Measurements from ENCODE around the gene NUSAP1. TPM values are rescaled to one million over a fixed set of nuclear protein-coding genes. Genes with fewer than 3 reads are reported as not detected.

Gene NUSAP1
- total RNA-seq, 1 experiment from 2014 or later, result 115 TPM

- no peak for DNase-seq
- Histone ChIP-seq H3K4me3 (ENCODE audit: low read length) (no peak overlapping the region), H3K36me3 (ENCODE audit: insufficient read depth, low read length) (peaks cover 38% of the 10 kb centered on the region), H3K27ac (ENCODE audit: low read length) (no peak overlapping the region), H3K9me3 (ENCODE audit: low read length) (no peaks in the 10 kb centered on the region), H3K27me3 (ENCODE audit: low read length) (no peaks in the 10 kb centered on the region), H3K9ac (ENCODE audit: low read length) (no peak overlapping the region), H3K79me2 (ENCODE audit: low read length) (peaks cover 86% of the 10 kb centered on the region), H3K9me2 (replicated peaks; ENCODE audit: insufficient read depth, low read length) (no peaks in the 10 kb centered on the region), H3K4me1 (ENCODE audit: low read length) (peaks cover 12% of the 10 kb centered on the region), H4K20me1 (ENCODE audit: insufficient read depth, low read depth, low read length) (no peaks in the 10 kb centered on the region; the same call in 1 of the 2 replicates), H3K4me2 (ENCODE audit: low read depth, low read length, poor library complexity, severe bottlenecking) (no peak overlapping the region), H2AFZ (ENCODE audit: low read length) (no peak overlapping the region)
These were observed 4.4 kb downstream of the NUSAP1 start for GRCh38 chr15:41337047-41337446.

GRCh38 chr15:41337631-41338522, 5.2 kb downstream of the NUSAP1 start:
- no peak overlapping the region for H3K9ac ChIP-seq (ENCODE audit: low read length)
- DNase-seq, result no peak
- no peak overlapping the region for H2AFZ ChIP-seq (ENCODE audit: low read length)
- no peaks in the 10 kb centered on the region for H3K9me2 ChIP-seq (replicated peaks; ENCODE audit: insufficient read depth, low read length)
- no peaks in the 10 kb centered on the region for H3K27me3 ChIP-seq (ENCODE audit: low read length)
- no peak overlapping the region for H3K4me2 ChIP-seq (ENCODE audit: low read depth, low read length, poor library complexity, severe bottlenecking)
- no peaks in the 10 kb centered on the region; the same call in 1 of the 2 replicates for H4K20me1 ChIP-seq (ENCODE audit: insufficient read depth, low read depth, low read length)
- H3K36me3 ChIP-seq (ENCODE audit: insufficient read depth, low read length), result peaks cover 43% of the 10 kb centered on the region
- H3K4me1 ChIP-seq (ENCODE audit: low read length), result peaks cover 12% of the 10 kb centered on the region
- no peaks in the 10 kb centered on the region for H3K9me3 ChIP-seq (ENCODE audit: low read length)
- no peak overlapping the region for H3K27ac ChIP-seq (ENCODE audit: low read length)
- H3K79me2 ChIP-seq (ENCODE audit: low read length), result peaks cover 92% of the 10 kb centered on the region
- no peak overlapping the region for H3K4me3 ChIP-seq (ENCODE audit: low read length)

DNA sequence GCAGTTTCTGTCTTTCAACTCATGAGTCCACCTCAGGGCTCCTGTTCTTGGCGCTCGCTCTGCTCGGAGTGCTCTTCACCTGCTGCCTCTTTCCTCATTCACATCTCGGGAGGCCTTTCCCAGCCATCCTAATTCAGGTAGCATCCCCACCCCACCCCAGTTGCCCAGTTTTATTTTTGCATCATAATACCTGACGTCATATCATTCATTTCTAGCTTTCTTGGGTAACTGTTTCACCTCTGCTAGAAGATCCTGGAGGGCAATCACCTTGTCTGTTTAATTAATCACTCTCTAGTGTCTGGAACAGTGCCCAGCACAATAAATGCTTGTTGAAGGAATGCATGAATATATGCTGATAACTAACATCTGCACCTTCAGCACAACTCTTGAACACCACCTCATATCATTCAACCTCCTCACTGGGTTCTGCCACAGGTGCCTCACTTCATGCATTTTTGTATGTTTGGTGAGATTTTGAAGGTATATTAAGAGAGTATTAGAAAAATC, 7.6 kb downstream of the NUSAP1 start:
- Histone ChIP-seq H3K4me3 (ENCODE audit: low read length) (no peak overlapping the region), H3K4me1 (ENCODE audit: low read length) (no peaks in the 10 kb centered on the region), H3K36me3 (ENCODE audit: insufficient read depth, low read length) (peaks cover 52% of the 10 kb centered on the region), H3K79me2 (ENCODE audit: low read length) (peaks cover 82% of the 10 kb centered on the region), H3K9ac (ENCODE audit: low read length) (no peak overlapping the region), H3K9me3 (ENCODE audit: low read length) (no peaks in the 10 kb centered on the region), H3K27ac (ENCODE audit: low read length) (no peak overlapping the region), H3K9me2 (replicated peaks; ENCODE audit: insufficient read depth, low read length) (no peaks in the 10 kb centered on the region), H4K20me1 (ENCODE audit: insufficient read depth, low read depth, low read length) (no peaks in the 10 kb centered on the region; the same call in 1 of the 2 replicates), H2AFZ (ENCODE audit: low read length) (no peak overlapping the region), H3K27me3 (ENCODE audit: low read length) (no peaks in the 10 kb centered on the region), H3K4me2 (ENCODE audit: low read depth, low read length, poor library complexity, severe bottlenecking) (no peak overlapping the region)
- no peak for DNase-seq

- H4K20me1 ChIP-seq (ENCODE audit: insufficient read depth, low read depth, low read length), result no peaks in the 10 kb centered on the region; the same call in 1 of the 2 replicates
- H3K9me2 ChIP-seq (replicated peaks; ENCODE audit: insufficient read depth, low read length), result no peaks in the 10 kb centered on the region
- no peak overlapping the region for H3K4me2 ChIP-seq (ENCODE audit: low read depth, low read length, poor library complexity, severe bottlenecking)
- H3K4me1 ChIP-seq (ENCODE audit: low read length), result no peaks in the 10 kb centered on the region
- DNase-seq, result no peak
- no peak overlapping the region for H3K4me3 ChIP-seq (ENCODE audit: low read length)
- no peak overlapping the region for H3K9ac ChIP-seq (ENCODE audit: low read length)
- H3K27me3 ChIP-seq (ENCODE audit: low read length), result no peaks in the 10 kb centered on the region
- H3K9me3 ChIP-seq (ENCODE audit: low read length), result no peaks in the 10 kb centered on the region
- no peak overlapping the region for H2AFZ ChIP-seq (ENCODE audit: low read length)
- peaks cover 82% of the 10 kb centered on the region for H3K79me2 ChIP-seq (ENCODE audit: low read length)
- no peak overlapping the region for H3K27ac ChIP-seq (ENCODE audit: low read length)
- H3K36me3 ChIP-seq (ENCODE audit: insufficient read depth, low read length), result peaks cover 55% of the 10 kb centered on the region
These were observed 8.8 kb downstream of the NUSAP1 start for GRCh38 chr15:41341519-41341918.

- no peaks in the 10 kb centered on the region for H4K20me1 ChIP-seq (ENCODE audit: insufficient read depth, low read depth, low read length)
- H3K4me3 ChIP-seq (ENCODE audit: low read length), result no peak overlapping the region
- peaks cover 58% of the 10 kb centered on the region for H3K36me3 ChIP-seq (ENCODE audit: insufficient read depth, low read length)
- no peaks in the 10 kb centered on the region for H3K27me3 ChIP-seq (ENCODE audit: low read length)
- peaks cover 46% of the 10 kb centered on the region for H3K79me2 ChIP-seq (ENCODE audit: low read length)
- H3K4me1 ChIP-seq (ENCODE audit: low read length), result no peaks in the 10 kb centered on the region
- no peak overlapping the region for H2AFZ ChIP-seq (ENCODE audit: low read length)
- H3K9me2 ChIP-seq (replicated peaks; ENCODE audit: insufficient read depth, low read length), result no peaks in the 10 kb centered on the region
- no peak for DNase-seq
- no peaks in the 10 kb centered on the region for H3K9me3 ChIP-seq (ENCODE audit: low read length)
- no peak overlapping the region for H3K27ac ChIP-seq (ENCODE audit: low read length)
- no peak overlapping the region for H3K4me2 ChIP-seq (ENCODE audit: low read depth, low read length, poor library complexity, severe bottlenecking)
- H3K9ac ChIP-seq (ENCODE audit: low read length), result no peak overlapping the region
These were observed 14.6 kb downstream of the NUSAP1 start for GRCh38 chr15:41347236-41347635.

DNA sequence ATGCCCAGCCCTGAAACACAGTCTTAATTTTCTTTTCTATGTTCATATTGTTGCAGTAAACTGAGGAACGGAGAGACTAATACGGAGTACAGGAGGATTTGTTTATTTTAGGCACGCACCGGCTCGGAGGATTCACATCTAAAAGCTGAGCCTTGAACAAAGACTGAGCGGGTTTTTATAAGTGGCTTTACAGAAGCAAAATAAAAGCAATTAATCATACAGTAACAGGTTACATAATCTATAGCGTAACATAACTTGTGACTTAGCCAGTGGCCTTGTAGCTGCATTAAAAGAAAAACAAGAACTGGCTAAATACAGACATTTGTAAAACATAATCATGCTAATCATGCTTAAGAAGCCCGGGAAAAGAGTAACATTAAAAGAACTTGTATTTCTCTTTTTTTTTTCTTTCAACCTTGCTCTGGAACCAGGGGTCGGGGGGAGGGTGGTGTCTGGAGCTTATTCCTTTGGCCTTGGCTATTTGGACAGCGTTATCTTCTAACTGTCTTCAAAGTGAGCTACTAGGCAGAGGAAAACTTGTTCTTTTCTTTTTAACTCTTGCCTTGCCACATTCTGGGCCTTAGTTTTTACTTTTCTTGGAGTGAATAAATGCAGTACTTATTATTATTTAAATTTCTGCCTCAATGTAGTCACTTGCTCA, 17.5 kb downstream of the NUSAP1 start:
- Histone ChIP-seq H3K9me3 (ENCODE audit: low read length) (no peaks in the 10 kb centered on the region), H3K4me2 (ENCODE audit: low read depth, low read length, poor library complexity, severe bottlenecking) (no peak overlapping the region), H3K4me1 (ENCODE audit: low read length) (no peaks in the 10 kb centered on the region), H3K27ac (ENCODE audit: low read length) (no peak overlapping the region), H3K36me3 (ENCODE audit: insufficient read depth, low read length) (peaks cover 64% of the 10 kb centered on the region), H4K20me1 (ENCODE audit: insufficient read depth, low read depth, low read length) (no peaks in the 10 kb centered on the region), H2AFZ (ENCODE audit: low read length) (no peak overlapping the region), H3K27me3 (ENCODE audit: low read length) (no peaks in the 10 kb centered on the region), H3K79me2 (ENCODE audit: low read length) (peaks cover 29% of the 10 kb centered on the region), H3K4me3 (ENCODE audit: low read length) (no peak overlapping the region), H3K9ac (ENCODE audit: low read length) (no peak overlapping the region), H3K9me2 (replicated peaks; ENCODE audit: insufficient read depth, low read length) (no peaks in the 10 kb centered on the region)
- DNase-seq, result no peak

DNA sequence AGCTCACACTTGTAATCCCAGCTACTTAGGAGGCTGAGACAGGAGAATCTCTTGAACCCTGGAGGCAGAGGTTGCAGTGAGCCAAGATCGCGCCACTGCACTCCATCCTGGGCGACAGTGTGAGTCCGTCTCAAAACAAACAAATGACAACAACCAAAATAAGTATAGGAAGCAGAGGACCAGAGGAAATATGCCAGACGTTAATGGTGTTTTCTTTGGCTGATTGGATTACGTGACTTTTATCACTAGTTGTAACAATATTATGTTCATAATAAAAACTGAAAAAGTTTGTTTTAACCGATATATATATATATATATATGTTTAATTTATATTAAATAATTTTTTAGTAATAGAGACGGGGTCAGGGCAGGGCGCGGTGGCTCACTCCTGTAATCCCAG, 21.7 kb downstream of the NUSAP1 start:
- Histone ChIP-seq H3K4me2 (ENCODE audit: low read depth, low read length, poor library complexity, severe bottlenecking) (no peak overlapping the region), H3K4me3 (ENCODE audit: low read length) (no peak overlapping the region), H3K27ac (ENCODE audit: low read length) (no peak overlapping the region), H3K9me2 (replicated peaks; ENCODE audit: insufficient read depth, low read length) (no peaks in the 10 kb centered on the region), H4K20me1 (ENCODE audit: insufficient read depth, low read depth, low read length) (no peaks in the 10 kb centered on the region), H3K4me1 (ENCODE audit: low read length) (no peaks in the 10 kb centered on the region), H3K79me2 (ENCODE audit: low read length) (peaks cover 9% of the 10 kb centered on the region), H3K9ac (ENCODE audit: low read length) (no peak overlapping the region), H2AFZ (ENCODE audit: low read length) (no peak overlapping the region), H3K9me3 (ENCODE audit: low read length) (no peaks in the 10 kb centered on the region), H3K36me3 (ENCODE audit: insufficient read depth, low read length) (peaks cover 76% of the 10 kb centered on the region), H3K27me3 (ENCODE audit: low read length) (no peaks in the 10 kb centered on the region)
- no peak for DNase-seq

DNA sequence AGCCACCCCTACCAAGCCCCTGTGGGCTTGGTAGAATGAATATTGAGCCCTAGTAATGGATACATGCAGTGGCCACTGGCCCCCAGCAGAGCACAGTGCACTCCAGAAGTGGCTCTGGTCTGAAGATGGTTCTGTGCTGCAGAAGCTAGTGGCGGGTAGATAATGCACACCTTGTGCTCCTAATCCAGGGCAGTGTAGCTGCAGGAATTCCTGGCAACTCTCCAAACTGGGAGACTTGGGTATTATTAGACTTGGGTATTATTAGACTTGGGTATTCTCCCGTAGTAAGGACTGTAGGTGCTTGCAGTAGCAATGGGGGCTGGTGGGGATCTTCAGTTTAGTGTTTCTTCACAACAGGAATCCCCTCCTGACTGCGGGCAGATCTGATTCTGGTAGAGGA, 34.7 kb downstream of the NUSAP1 start:
- Histone ChIP-seq H3K4me3 (ENCODE audit: low read length) (no peak overlapping the region), H3K27ac (ENCODE audit: low read length) (no peak overlapping the region), H2AFZ (ENCODE audit: low read length) (no peak overlapping the region), H3K4me2 (ENCODE audit: low read depth, low read length, poor library complexity, severe bottlenecking) (no peak overlapping the region), H3K9me3 (ENCODE audit: low read length) (no peaks in the 10 kb centered on the region), H3K9ac (ENCODE audit: low read length) (no peak overlapping the region), H3K9me2 (replicated peaks; ENCODE audit: insufficient read depth, low read length) (no peaks in the 10 kb centered on the region), H3K4me1 (ENCODE audit: low read length) (no peaks in the 10 kb centered on the region), H3K27me3 (ENCODE audit: low read length) (no peaks in the 10 kb centered on the region), H3K79me2 (ENCODE audit: low read length) (peaks cover 14% of the 10 kb centered on the region), H4K20me1 (ENCODE audit: insufficient read depth, low read depth, low read length) (no peaks in the 10 kb centered on the region), H3K36me3 (ENCODE audit: insufficient read depth, low read length) (peaks cover 54% of the 10 kb centered on the region)
- DNase-seq, result no peak
